HL-60 (cell line): ENCODE measurements around the gene FMN1.
A peak's percentile ranks its signal among the peaks of the same experiment; 100 is the strongest.

ENCODE experiments used
- DNase-seq, 2 experiments: peaks; one replicate each; pipeline ENCODE4 v3.0.0-alpha.2; 2010 to 2020; ENCODE audit warnings: low read depth in 1 of 2, low spot score in 1 of 2
- H3K27ac ChIP-seq: fragments of 250-450 bp; sonication (Bioruptor Pico); replicated peaks from 2 replicates; pipeline ENCODE4 v1.5.1; 2020; ENCODE audit warnings: mild to moderate bottlenecking, moderate library complexity
- H3K27me3 ChIP-seq: fragments of 250-450 bp; sonication (Bioruptor Pico); 2 replicates; pipeline ENCODE4 v1.5.1; 2021; ENCODE audit warnings: mild to moderate bottlenecking, moderate library complexity; ENCODE audit not compliant: insufficient read depth, poor library complexity, severe bottlenecking
- H3K4me3 ChIP-seq: replicated peaks from 2 replicates; pipeline ENCODE4 v1.5.1; 2011; ENCODE audit warnings: mild to moderate bottlenecking, control low read depth, low read length; ENCODE audit not compliant: insufficient read depth
- CTCF ChIP-seq: IDR thresholded peaks from one replicate; pipeline ENCODE4 v1.5.1; 2011; ENCODE audit warnings: low read length, control low read depth, inconsistent platforms; ENCODE audit not compliant: insufficient read depth
- GABPA ChIP-seq: IDR thresholded peaks from 2 replicates; pipeline ENCODE4 v1.6.1; 2012; ENCODE audit warnings: low read depth
- POLR2AphosphoS5 ChIP-seq: IDR thresholded peaks from 2 replicates; pipeline ENCODE4 v1.6.1; 2012; ENCODE audit warnings: low read depth
- REST ChIP-seq: IDR thresholded peaks from 2 replicates; pipeline ENCODE4 v1.6.1; 2012; ENCODE audit warnings: low read depth; ENCODE audit not compliant: insufficient replicate concordance
- SPI1 ChIP-seq: IDR thresholded peaks from 2 replicates; pipeline ENCODE4 v1.6.1; 2012; ENCODE audit warnings: low read depth, mild to moderate bottlenecking, borderline replicate concordance

Gene FMN1

GRCh38 chr15:33150971-33151370 is 43.5 kb downstream of the FMN1 start:
- DNase-seq = peak in 1 of 2 experiments; percentile 9
- no peak for TF ChIP-seq POLR2AphosphoS5
- TF ChIP-seq GABPA = no peak
- no peak for TF ChIP-seq CTCF
- TF ChIP-seq SPI1 = no peak
- no peak for TF ChIP-seq REST
- Histone ChIP-seq H3K4me3 (no peak overlapping the region), H3K27ac (no peak overlapping the region), H3K27me3 (no peaks in the 10 kb centered on the region)

GRCh38 chr15:33150431-33150941 is 44.0 kb downstream of the FMN1 start:
- DNase-seq = no peak

GRCh38 chr15:33149919-33150318 is 44.6 kb downstream of the FMN1 start:
- TF ChIP-seq GABPA (no peak), POLR2AphosphoS5 (no peak), REST (no peak), SPI1 (no peak), CTCF (no peak)
- Histone ChIP-seq H3K27me3 (no peaks in the 10 kb centered on the region), H3K27ac (no peak overlapping the region), H3K4me3 (no peak overlapping the region)
- no peak for DNase-seq

More at GRCh38 chr15:33150431-33150941, 44.0 kb downstream of the FMN1 start:
- H3K27me3 ChIP-seq = no peaks in the 10 kb centered on the region
- H3K4me3 ChIP-seq = no peak overlapping the region
- TF ChIP-seq CTCF (no peak), REST (no peak), POLR2AphosphoS5 (no peak)
- no peak overlapping the region for H3K27ac ChIP-seq
